Stimulated activated CD4-positive, alpha-beta T cell treated with anti-CD3 and anti-CD28 coated beads, Interleukin-12 subunit alpha, Interleukin-12 subunit beta, amount 100 ng/mL, for 4 hours (primary cell): ENCODE data around the gene BLOC1S5.

Experiments
- DNase-seq: peaks from one replicate; pipeline ENCODE4 v3.0.0-alpha.2; 2020

The BLOC1S5 gene

GRCh38 chr6:8063761-8064637 is at the start of gene BLOC1S5:
TSS of gene BLOC1S5 (minus strand) at chr6:8064389. CDS start at chr6:8064376, 13 bp downstream.
- peak; percentile 99 for DNase-seq

- no peak for DNase-seq
These were observed 49.0 kb upstream of the BLOC1S5 start for GRCh38 chr6:8113131-8113654.

GRCh38 chr6:8110725-8111124 is 46.5 kb upstream of the BLOC1S5 start:
- no peak for DNase-seq

- no peak for DNase-seq
These were observed 46.0 kb upstream of the BLOC1S5 start for GRCh38 chr6:8110117-8110721.

DNA sequence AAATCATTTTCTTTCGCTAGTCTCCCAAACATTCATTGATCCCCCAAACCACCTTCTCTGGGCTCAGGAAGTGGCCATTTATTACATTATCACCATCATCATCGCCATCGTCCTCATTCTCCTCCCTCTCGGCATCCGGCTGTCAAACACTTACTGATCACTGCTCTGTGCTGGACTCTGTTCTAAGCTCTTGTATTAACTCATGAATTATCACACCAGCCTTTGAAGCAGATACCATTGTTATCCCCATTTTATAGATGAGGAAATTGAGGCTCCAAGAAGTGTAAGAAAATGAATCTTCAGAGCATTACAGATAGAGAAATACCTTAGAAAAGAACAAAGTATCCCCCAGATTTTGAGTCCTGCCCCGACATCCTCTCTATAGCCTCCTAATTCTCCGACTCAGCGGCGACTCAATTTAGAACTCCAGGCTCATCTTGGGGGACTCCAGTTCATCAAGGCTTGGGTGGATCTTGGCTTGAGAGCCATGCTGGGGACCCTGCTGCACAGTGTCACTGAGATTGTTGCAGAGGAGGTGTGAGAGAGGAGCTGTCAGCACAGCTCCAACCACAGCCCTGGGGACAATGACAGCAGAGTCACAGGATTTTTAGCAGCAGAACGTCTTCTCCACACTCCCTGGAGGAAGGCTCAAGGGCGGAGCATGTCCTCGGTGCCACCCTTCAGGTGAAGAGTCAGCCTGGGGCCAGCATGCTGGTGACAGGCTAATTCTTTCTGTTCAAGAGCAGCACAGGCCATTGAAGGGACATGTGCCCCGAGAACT is 44.8 kb upstream of the BLOC1S5 start:
- no peak for DNase-seq

DNA sequence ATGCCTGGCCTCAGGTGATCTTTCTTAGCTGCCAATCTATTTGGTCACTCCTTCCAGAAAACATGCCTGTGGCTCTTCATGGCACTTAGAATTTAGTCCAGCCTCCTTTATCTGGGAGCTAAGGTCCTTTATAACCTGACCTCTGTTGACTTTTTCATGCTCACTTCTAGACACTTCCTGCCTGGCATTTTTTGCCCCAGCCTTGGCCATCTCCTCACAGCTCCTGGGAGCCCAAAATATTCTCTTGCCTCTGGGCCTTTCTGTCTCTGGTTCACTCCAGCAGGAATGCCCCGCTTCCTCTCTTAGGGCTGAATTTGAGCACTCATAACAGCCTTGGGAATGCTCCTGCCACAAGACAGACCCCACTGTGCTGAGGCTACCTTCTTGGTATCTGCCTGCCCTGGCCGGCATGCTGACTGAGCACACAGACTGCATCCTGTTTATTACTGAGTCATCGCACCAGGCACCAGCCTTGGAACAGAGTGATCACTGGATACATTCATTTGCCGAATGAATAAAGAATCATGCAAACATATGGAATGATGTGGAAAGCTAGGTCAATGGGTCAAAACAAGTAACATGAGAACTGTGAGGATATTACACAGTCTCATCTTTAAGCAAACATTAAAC is 44.0 kb upstream of the BLOC1S5 start:
- DNase-seq, result no peak

DNA sequence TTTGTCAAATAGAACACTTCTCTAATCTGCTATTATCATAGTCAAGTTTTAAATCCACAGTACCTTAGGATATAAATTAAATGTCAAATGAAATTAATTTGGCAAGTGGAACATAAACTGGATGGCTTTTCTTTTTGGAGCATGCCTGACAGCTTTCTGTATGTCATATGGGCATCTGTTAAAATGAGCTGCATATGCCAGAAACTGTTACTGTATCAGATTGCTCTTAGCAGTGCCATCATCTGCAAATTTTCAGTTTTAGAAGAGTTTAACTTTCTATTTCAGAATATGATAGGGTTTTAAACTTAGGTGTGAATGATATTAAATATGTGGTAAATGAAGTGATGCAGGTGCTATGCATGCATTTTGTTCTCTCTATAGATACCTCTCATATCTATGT is 41.6 kb upstream of the BLOC1S5 start:
- no peak for DNase-seq

- DNase-seq, result no peak
These were observed 39.5 kb upstream of the BLOC1S5 start for GRCh38 chr6:8103726-8104125.

DNA sequence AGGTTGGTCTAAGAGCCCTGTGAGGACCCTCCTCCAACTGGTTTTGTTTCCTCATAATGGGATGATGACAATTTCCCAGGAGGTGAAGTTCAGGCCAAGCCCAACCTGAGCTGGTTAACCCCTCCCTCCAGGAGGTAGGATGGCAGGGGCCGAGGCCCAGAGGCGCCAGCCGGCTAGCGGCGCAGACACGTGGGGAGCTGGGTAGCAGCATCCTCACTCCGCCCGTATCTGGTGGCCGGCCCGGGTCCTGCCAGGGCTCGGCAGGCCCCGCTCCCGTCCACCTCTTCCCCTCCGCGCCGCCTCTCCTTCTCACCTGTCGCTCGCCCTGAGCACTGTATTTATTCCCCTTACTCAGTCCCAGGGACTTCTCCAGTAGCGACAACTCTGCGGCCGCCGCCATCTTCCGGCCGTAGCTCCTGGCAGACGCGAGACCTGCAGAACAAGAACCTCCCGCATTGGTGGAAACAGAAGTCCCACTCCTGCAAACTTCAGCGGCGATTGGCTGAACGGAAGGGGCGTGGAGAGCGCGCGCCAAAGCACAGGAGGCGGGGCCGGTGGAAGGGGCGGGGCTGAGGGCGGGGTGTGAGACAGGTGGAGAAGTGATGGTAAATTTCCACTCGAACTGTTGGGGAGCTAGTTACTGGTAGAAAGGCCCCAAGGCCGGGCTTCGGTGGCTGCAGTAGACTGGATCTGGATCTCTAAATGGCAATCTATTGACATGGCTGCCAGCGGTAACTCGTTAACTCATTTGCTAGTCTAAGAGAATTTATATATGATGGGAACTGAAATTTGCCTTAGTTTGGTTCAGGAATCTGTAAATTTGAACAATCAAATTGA is 38.2 kb upstream of the BLOC1S5 start, which contains the start of gene EEF1E1:
Gene EEF1E1, minus strand, starts transcription at position 427 of the 837 bp plus-strand sequence. Its CDS starts 27 bp downstream, at position 400.
- DNase-seq, result peak; percentile 99

- DNase-seq, result no peak
These were observed 36.1 kb upstream of the BLOC1S5 start for GRCh38 chr6:8100159-8100854.

DNA sequence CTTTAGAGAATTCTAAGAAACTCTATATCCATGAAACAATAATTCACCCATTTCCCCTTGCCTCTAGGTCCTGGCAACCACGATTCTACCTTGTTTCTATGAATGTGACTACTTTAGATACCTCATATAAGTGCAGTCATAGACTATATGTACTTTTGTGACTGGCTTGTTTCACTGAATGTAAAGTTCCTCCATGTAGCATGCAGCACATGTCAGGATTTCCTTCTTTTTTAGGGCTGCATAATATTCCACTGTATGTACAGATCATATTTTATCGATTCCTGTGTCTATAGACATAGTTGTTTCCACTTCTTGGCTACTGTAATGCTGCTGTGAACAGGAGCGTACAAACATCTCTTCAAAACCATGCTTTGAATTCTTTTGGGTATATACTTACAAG is 26.5 kb upstream of the BLOC1S5 start:
- DNase-seq, result no peak

GRCh38 chr6:8088886-8089285 is 24.7 kb upstream of the BLOC1S5 start:
- no peak for DNase-seq

- DNase-seq, result no peak
These were observed 23.9 kb upstream of the BLOC1S5 start for GRCh38 chr6:8087870-8088754.

GRCh38 chr6:8086755-8087306 is 22.6 kb upstream of the BLOC1S5 start:
- no peak for DNase-seq

GRCh38 chr6:8085053-8085511 is 20.9 kb upstream of the BLOC1S5 start:
- no peak for DNase-seq

DNA sequence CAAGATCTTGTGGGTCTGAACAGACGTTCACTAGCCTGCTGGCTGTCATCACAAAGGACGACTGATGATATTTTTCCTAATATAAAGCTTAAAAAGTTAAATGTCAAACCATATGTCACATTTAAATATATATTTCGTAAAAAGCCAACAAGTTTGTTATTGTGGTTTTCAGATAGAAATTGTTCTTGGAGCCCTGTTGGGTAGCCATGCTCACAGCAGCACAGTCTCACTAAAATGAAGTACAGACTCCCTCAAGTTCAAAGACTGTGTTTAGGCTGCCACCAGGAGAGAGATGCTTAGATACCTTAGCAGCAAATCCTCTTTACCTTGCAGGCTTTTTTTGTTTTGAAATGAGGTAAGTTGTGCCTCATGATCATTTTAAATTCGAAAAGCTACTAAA is 20.4 kb upstream of the BLOC1S5 start:
- no peak for DNase-seq

DNA sequence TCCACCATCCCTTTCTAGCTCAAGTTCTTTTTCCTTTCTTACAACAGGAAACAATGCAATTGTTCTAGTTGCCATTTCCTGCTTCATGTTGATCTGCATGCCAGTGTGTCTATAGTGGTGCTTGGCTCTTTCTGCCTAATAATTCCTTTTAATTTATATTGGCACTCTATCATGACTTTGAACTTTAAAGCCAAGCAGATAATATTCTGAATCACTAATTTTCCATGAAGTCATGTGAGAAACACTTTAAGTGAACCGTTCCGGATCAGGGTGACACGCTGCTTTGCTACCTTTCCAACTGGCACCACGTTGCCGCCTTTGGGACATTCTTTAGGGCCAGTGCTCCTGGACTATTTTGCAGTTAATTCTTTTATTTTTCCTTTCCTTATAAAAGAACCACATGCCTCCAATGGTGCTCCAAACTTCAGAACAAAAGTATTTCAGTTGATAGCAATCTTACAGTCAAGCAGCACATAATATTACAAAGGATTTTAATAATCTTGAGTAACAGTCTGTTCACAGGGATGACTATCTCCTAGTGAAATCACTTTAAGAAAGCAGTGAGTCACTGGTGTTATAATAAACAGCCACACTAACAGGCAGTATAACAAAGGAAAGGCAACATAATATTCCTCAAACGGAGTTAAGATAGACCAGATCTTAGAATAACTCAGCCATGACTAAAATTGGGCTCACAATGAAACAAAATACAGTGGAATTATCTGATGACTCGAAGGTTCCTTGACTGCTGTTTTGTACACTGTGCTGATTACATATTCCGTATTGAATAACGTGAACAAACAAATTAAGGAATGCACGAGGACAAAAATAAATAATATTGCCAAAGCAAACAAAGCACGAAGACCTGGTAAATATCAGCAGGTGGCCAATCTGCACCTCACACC is 19.0 kb upstream of the BLOC1S5 start:
- no peak for DNase-seq

DNA sequence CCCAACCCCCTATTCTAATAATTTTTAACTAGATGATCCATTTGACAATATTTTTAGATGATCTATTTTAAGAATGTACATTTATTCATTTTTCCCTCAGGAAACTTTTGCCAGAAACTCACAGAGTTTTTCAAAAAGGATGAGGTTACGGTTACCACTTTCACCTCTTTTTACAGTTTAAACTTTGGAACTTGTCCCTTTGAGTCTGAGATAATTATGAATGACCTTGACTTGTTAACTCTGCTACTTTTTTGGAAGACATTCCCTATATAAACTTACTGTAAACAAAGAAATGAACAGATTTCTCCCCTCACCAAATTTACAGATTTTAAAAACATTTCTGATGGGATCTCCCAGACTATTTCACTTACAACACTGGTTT is 18.4 kb upstream of the BLOC1S5 start:
- no peak for DNase-seq
